Germinal center (tissue), 1 donor: ENCODE data around the gene BAIAP2L1.
"Not testable (repeated sequence)": the region's sequence is repeated elsewhere in the genome, so short reads cannot be mapped to it uniquely, and the experiment has no call there.

Source experiments
- DNase-seq: peaks from one replicate; pipeline ENCODE4 v3.0.0; 2012; ENCODE audit warnings: mixed read lengths, low spot score

Gene BAIAP2L1

DNA sequence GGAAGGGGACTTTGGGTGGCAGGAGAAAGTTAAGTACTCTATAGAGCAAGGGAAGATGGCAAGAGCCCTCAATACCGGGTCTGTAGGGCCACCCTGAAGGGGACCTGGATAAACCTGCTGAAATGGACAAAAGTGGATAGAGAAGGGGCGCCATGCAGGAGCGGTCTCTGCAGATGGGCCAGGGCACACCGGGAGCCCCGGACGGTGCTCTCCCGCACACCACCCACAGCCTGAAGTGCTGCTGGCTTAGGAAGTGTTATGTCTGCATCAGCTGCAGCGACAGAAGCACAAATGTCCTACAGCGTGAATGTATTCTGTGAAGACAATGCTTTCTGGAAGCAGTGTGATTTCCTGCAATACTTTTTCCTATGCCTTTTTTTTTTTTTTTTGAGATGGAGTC lies 81.7 kb downstream of the BAIAP2L1 start:
- no peak for DNase-seq

DNA sequence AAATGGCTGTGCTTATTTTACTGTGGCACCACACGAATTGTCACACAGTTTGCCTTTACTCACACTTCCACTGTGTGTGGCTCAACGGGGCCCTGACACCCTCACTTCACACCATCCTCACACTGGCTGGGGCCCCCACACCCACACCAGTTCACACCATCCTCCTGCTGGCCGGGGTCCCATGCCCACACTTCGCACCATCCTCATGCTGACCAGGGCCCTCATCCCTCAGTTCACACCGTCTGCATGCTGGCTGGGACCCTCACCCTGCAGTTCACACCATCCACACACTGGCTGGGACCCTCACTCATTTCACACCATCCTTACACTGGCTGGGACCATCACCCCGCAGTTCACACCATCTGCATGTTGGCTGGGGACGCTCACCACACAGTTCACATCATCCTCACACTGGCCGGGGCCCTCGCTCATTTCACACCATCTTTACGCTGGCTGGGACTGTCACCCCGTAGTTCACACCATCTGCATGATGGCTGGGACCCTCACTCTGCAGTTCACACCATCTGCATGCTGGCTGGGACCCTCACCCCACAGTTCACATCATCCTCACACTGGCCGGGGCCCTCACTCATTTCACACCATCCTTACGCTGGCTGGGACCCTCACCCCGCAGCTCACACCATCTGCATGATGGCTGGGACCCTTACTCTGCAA lies 83.4 kb downstream of the BAIAP2L1 start:
- DNase-seq: no peak

DNA sequence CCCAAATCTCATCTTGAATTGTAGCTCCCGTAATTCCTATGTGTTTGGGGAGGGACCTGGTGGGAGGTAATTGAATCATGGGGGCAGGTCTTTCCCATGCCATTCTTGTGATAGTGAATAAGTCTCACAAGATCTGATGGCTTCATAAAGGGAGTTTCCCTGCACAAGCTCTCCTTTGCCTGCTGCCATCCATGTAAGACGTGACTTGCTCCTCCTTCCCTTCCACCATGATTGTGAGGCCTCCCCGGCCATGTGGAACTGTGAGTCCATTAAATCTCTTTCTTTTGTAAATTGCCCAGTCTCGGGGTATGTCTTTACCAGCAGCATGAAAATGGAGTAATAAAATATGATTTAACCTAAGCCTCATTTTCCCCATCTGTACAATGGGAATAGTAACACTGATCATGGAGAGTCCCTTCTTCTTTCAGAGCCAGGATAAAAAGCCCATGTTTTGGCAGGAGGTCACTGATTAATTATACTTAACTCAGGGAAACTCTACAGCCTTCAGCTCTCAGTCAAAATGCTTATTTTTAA lies 84.8 kb downstream of the BAIAP2L1 start:
- DNase-seq: not testable (repeated sequence)

DNA sequence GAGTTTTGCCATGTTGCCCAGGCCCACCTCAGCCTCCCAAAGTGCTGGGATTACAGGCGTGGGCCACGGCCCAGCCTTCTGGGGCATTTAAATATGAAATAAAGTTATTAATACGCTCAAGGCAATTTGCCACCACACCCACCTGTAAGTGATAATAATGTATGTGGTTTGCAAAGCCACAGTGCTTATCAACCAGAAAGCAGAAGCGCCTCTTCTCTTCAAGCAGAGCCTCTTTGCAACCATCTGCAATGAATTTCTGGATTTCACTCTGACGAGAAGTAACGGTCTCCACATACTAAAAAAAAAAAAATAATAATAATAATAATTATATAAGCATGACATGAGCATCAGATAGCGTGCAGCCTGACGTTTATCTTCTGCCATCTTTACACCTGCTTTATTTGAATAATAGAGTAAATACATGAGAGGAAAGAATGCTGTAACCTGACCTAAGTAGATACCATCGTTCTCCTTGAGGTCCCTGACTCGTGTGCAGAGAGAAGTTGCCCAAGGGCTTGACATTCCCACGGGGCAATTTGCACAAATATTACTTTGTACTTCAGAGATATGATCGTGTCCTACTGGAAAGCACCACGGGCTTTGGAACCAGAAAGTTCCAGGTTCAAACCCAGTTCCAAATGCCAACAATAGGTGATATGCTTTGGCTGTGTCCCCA lies 85.4 kb downstream of the BAIAP2L1 start:
- DNase-seq: peak; percentile 70

DNA sequence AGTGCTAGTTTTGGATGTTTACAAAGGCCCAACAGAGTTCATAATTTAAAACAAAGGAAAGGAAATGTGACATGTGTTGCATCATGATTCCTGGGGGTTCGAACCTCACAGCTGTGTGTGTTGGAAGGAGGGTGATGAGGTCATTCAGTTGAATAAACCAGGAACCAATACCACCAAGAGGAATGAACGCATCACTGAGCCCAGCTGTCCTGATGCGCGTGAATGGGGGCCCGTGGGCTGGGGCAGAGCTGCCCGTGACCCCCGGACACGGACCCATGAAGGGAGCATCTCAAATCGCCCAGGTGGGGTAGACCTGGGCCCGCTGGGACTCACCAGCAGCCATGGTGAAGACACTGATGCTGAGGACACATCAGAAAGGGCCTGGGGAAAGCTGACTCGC lies 86.4 kb downstream of the BAIAP2L1 start:
- DNase-seq: peak; percentile 89

DNA sequence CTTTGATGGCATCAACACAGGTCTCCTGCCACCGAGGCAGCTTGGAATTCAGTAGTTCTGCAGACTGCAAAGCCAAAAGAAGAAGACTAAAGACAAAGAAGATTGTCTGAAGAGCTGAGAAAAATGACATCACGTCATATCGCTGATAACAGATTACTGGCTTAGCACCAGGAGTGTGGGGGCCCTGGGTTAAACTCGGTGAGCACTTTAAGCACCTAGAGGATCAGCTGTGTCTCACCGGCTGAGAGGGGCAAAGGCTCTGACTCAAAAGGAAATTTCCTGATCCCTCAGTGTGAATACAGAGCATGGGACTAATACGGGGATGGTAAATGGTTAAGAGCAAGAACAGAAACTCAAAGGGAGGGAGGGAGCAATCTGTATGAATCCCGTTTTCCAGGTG lies 88.7 kb downstream of the BAIAP2L1 start:
- DNase-seq: no peak

DNA sequence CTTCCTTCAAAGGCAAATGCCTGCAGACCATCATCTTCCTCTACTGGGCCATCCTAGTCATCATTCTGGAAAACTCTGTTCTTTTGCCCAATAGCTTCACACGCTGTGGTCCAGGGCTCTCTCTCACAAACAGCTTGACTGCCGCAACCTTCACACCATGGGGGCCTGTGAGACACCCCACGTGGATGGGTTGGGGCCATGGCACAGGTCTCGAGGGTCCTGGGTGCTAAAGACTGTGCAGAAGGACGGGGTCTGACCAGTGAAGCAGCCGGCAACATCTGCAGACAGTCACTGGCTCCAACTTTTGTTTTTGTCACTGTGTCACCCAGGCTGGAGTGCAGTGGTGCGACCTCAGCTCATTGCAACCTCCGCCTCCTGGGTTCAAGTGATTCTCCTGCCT lies 91.3 kb downstream of the BAIAP2L1 start:
- DNase-seq: no peak

DNA sequence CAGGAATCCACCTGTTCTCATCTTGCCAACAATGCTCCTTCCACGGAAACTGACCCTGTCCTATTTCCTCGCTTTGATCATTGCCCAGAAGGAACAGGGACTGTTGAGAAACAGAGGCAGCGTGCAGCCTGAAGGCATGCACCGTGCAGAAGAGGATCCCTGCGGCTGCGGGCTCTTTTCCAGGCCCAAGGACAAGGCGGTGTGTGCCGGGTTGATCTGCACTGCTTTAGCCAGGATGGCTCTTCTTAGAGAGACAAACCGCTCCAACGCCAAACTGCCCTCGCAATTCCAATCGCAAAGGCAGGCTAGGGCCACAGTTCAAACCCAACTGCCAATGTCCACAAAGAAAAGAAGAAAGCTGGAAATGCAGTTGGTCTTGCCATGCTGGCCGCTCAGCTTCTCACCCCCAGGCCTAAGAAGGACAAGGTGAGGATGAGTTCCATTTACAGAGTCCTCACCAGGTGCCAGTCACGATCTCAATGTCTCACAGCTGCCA lies 92.9 kb downstream of the BAIAP2L1 start:
- DNase-seq: no peak

DNA sequence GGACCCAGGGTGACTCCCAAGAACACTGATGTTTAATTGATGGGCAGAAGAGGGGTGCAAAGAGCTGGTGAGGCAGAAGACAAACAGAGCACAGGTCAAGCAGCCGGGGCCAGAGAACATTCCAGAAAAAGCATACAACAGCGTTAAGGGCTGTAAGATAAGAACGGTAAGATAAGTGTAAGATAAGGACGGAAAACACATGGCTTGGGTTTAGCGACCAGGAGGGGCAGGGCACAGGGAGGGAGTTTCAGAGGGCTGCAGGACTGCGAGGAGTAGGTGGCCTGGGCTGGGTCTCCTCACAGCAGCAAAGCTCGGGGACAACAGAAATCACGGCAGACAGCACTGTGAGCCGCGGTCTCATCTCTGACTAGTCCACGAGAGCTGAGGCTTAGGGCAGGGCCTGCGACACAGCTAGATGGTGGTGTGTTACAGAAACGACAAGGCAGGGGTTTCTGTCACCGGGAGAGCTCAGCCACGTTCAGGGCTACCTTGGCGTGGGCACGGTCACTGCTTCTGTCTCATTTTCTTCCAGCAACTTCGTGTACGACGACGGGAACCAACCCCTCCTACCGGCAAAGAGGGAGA lies 94.8 kb downstream of the BAIAP2L1 start:
- no peak for DNase-seq

DNA sequence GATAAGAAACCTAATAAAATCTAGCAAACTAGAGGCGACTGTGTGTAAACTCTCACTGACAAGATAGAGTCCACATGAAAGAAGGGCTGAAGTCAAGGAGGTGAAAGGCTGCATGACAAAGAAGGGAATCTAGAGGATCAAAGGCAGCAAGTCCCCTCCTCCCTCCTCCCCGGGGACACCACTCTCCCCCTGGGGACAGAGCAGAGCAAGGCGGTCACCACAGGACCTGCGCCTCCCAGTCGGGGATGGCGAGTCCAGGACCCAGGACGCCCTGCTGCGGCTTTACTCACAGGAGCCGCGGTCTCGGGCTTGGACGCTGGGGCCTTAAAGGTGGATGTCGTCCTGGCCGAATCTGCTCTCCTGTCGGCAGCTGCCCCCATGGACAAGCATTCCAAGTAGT lies 97.0 kb downstream of the BAIAP2L1 start:
- no peak for DNase-seq

DNA sequence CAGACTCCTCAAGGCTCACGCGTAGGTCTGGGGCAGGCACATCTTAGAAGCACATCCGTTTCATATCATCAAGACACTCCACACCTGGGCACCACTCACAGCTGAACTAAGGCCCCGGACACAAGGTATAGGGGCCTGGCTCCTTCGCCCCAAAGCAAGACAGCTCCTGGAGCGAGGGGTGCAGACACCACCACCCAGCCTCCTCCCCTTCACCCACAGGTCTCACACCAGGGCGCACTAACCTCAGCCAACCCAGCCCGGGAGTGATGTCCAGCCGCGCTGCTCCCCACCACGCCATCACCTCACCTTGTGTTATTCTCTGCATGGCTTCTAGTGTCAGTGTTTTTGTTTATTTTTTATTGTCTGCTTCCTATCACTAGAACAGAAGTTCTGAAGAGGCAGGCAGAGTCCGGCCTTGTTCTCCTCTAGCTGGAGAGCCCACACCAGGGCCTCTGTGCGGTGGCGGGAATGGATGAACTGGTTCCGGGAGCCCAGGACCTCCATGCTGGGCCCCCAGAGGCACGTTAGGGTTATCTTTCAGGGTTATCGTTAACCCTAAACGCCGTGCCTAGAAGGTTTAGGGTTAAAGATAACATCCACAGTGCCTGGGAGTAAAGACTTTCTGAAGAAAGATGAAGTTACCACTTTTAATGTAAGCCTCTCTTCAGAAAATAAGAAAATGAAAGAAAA lies 97.6 kb downstream of the BAIAP2L1 start:
- no peak for DNase-seq

DNA sequence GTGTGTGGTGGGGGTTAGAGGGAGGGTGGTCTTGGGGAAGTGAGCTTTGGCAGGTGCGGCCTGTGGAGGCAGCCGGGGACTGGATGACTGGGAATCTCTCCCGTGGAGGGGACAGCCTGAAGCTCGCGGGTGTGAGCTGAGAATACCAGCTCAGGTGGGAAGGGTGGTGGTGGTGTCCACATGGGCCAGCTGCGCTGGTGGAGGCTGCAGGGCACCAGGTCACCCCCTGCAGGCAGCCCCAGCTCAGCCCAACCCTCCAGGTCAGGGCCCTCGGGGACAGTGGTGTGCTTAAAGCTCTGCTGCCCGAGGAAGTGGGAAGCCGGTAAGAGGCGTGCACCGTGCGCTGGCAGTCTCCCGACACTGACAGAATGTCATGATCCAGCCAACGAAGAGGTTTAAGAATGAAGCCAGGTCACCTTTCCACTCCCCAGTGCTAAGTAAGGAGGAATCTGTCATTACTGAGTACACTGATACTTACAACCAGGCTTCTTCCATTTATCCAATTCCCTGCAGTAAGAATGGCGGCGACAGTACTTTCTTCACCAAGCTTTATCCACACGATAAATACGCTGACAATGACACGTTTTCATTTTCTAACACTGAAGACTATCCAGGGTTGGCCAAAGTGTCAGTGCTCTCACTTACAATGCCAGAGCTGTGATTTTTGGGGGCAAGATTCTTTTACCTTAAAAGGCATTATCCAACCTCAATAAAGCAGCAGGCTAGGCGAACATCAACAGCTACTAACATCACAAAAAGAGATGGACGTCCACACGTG lies 99.0 kb downstream of the BAIAP2L1 start:
- DNase-seq: no peak

DNA sequence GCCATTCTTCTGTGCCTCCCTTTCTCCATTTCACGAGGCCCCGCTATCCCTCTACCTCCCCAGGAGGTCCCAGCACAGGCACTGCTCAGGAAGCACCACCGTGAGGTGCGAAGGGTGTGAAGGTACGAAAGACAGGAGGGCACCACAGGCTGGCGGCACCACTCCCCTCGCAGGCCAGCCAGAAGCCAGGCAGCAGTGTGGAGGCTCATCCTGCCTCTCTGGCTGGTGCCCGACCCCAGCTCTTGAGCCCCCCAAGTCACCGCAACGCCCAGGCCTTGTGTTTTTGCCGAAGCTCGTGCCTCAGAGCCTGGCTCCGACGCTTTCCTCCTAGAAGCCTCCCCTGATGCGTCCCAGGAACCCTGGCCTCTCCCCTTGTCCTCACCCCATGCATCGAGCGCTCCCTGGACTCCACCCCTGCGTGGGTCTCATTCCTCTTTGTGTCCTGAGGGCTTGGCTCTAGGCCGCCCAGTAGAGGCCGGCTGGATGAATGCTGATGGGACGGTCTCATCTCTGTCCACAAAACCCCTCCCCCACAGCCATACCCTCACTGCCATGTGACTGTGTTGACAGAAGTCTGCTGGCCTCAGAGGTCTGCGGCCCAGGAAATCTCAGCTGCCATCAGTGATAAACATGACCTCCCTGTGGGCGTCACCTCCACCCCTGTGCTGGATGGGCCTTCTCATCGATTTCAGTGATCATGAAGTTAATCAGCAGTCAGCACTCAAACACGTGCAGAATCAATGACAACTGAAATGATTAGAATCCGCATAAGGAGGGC lies 100.1 kb downstream of the BAIAP2L1 start:
- DNase-seq: no peak

DNA sequence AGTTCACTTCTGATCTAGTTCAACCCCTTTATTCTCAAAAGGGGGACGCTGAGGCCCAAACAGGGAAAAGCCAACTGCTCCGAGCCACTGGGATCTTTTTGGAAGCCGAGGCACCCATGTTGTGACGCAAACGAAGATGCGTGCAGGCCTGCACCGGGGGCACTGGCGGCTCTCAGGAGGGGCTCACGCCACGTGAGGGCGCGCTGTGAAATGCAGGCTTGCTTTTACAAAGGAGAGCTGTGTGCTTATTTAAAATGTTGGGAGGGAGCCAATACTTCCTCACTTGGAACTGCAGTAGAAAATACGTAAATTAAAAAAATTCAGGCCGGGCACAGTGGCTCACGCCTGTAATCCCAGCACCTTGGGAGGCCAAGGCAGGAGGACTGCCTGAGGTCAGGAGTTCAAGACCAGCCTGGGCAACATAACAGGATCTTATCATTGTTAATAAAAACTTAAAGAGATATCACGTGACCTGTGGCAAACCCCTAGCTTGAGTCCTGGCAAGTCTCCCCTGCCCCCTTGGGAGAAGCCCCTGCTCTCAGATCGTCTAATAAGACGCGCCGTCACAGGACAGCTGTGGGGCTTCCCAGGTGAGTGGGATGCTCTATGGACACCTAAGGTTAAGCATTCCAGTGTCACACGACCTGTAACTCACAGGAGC lies 103.1 kb downstream of the BAIAP2L1 start:
- no peak for DNase-seq

DNA sequence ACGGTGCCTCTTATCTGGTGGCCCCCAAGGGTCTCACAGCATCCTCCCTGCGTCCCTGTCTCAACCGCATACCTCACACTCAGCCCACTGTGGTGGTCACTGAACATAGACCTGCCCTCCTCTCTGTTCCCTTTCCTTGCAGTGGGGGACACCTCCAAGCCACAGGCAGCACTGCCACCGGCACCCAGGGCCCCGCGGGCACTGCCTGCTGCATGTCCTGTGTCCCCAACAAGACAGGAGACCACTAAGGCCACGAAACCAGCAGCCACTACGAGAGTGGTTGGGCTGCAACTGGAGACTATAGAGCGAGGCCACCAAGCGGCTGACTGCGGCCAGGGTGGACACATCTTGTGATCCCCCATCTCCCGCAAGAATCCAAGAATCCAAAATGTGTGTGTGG lies 104.1 kb downstream of the BAIAP2L1 start:
- no peak for DNase-seq

DNA sequence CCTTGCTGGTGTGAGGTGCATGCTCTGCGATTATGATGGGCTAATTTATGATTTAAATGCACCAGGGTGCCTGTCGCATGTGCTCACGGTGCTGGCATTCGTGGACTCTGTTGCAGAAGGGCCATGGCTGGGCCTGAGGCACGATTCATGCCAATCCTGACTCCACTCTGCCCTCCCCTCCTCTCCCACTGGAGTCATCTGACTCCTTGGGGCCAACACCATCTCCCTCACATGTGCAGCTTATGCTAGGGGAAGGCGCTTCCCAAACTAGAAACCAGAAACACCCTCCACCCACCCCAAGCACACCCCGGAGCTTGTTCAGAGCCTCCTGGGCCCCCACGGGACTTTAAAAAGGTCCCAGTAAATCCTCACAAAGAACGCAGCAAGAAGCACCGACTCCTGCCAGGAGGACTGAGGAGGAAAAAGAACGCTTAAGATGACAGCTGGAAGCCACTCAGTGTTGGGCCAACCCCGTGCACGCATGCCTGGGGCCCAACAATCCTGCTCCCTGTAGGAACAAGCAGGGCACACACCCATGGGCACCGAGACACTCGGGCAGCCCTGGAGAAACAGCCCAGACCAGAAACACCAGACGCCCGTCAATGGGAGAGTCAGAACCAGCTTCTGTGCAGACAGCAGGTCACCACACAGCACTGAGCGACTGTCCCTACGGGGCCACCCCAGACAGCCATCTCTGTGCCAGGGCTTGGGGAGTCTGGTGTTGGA lies 105.3 kb downstream of the BAIAP2L1 start:
- no peak for DNase-seq

DNA sequence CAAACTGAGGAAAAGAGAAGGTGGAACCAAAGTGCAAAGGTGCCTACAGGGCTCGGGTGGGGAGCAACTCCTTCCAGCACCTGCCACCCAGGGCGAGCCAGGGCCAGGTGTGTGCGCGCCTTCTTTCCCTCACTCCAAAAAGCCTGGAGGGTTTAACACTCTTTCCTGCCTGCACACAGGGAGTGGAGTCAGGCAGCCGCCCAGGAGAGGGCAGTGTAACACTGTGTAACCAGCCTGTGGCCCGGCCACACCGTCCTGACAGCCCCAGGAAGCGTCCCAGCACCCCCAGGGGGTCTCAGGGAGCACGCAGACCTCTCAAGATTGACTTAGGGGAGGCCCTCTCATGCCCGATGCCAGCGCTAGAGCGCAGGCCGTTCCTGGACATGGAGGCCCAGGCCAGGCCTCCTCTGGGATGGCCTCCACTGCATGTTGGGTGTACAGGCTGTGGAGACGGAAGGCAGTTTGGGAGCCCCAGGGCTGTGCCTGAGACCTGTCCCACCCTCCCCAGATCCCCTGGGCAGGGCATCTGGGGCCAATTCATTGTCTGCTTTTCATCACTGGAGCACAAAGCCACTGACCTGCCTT lies 106.0 kb downstream of the BAIAP2L1 start:
- peak; percentile 81 for DNase-seq

DNA sequence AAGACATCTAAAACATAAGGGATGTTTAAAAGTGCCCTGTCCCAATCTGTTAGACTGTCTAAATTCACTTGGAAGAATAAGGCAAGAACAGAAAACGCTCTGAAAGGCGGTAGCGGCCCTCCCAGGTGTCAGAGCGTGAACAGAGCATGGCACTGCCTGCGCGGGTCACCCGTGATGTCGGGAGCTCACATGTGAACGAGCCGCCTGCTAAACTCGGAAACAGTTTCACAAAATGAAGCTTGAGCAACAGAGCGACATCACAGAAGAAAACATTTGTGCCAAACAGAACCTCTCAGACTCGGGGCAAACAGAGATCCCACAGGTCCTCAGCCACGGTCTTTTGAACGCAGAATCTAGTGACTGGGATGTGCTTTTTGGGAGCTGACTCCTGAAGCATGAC lies 106.6 kb downstream of the BAIAP2L1 start:
- no peak for DNase-seq

DNA sequence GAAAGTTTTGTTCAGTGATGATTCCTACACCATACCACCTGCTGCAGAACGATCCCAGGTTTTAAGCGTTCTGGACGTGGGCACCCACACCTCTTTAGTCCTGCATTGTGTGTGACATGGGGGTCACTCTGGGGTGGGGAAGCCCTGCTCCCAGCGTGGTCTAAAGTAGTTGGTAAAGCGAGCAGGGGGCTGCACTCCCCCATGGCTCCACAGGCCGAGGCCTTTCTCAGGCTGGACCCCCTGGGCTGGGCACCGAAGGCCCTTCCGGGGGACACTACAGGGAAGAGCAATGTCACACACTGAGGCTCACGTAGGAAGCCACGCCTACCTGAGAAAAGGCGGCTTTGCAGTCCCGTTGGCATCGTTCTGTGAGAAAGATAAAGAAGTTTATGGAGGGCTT lies 107.1 kb downstream of the BAIAP2L1 start:
- DNase-seq: no peak
